Measurements from ENCODE around the gene ARAP2.

Gene ARAP2

GRCh38 chr4:36038491-36038890, 205.8 kb downstream of the ARAP2 start:
- DNase-seq (ENCODE audit: low read depth) = no peak

GRCh38 chr4:36037127-36037526, 207.2 kb downstream of the ARAP2 start:
- no peak for DNase-seq (ENCODE audit: low read depth)

- no peak for DNase-seq (ENCODE audit: low read depth)
Observed at GRCh38 chr4:36029951-36030350, 214.4 kb downstream of the ARAP2 start.

- DNase-seq (ENCODE audit: low read depth) = no peak
Observed at GRCh38 chr4:36027203-36027602, 217.1 kb downstream of the ARAP2 start.

- DNase-seq (ENCODE audit: low read depth) = no peak
Observed at GRCh38 chr4:36026348-36026880, 217.9 kb downstream of the ARAP2 start.

- DNase-seq (ENCODE audit: low read depth) = no peak
Observed at GRCh38 chr4:36024901-36025660, 219.2 kb downstream of the ARAP2 start.

GRCh38 chr4:36020351-36020750, 224.0 kb downstream of the ARAP2 start:
- DNase-seq (ENCODE audit: low read depth) = no peak

Data from GM04503 (cell line).